ENCODE measurements around the gene PFKFB4.

The PFKFB4 gene

DNA sequence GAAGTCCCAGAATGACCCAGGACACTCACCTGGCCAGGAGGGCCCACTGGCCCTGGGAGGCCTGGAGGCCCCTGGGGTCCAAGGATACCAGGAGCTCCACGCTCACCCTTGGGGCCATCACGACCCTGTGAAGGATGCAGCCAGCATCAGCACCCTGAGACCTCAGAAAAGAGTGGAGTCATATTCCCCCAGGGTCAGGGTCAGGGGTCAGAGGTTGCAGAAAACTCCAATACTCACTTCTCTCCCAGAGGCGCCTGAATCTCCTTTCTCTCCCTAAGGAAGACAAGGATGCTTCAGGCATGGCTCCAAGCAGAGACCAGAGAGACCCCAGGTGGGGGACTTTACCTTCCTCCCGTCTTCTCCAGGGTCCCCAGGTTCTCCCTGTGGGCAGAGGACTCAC, 20.0 kb upstream of the PFKFB4 start:
- Histone ChIP-seq H3K4me2 (ENCODE audit: low read length) (no peak overlapping the region), H3K27me3 (ENCODE audit: insufficient read depth, low read length) (0 out of 2 replicates have a peak, but pooled peaks cover under 1% of the 10 kb centered on the region), H3F3A (ENCODE audit: insufficient read depth, low read length) (no peaks in the 10 kb centered on the region), H3K9ac (ENCODE audit: low read length) (no peak overlapping the region), H3K4me1 (ENCODE audit: insufficient read depth, low read length, severe bottlenecking) (no peaks in the 10 kb centered on the region), H3K79me2 (ENCODE audit: insufficient read depth, low read length) (no peaks in the 10 kb centered on the region), H3K9me2 (ENCODE audit: low read depth, low read length) (no peaks in the 10 kb centered on the region), H2AFZ (ENCODE audit: low read length) (no peak overlapping the region), H3K4me3 (ENCODE audit: low read depth, low read length, poor library complexity, severe bottlenecking) (no peak overlapping the region), H4K20me1 (ENCODE audit: insufficient read depth, low read length) (no peaks in the 10 kb centered on the region), H3K9me3 (ENCODE audit: low read length) (no peaks in the 10 kb centered on the region), H3K36me3 (ENCODE audit: insufficient read depth, low read length) (no peaks in the 10 kb centered on the region), H3K27ac (ENCODE audit: low read depth, low read length, poor library complexity, severe bottlenecking) (no peak overlapping the region)
- no peak for TF ChIP-seq EZH2 (IDR thresholded peaks at IDR 0.05; ENCODE audit: borderline replicate concordance, low read length)
- TF ChIP-seq, protein P1, sequence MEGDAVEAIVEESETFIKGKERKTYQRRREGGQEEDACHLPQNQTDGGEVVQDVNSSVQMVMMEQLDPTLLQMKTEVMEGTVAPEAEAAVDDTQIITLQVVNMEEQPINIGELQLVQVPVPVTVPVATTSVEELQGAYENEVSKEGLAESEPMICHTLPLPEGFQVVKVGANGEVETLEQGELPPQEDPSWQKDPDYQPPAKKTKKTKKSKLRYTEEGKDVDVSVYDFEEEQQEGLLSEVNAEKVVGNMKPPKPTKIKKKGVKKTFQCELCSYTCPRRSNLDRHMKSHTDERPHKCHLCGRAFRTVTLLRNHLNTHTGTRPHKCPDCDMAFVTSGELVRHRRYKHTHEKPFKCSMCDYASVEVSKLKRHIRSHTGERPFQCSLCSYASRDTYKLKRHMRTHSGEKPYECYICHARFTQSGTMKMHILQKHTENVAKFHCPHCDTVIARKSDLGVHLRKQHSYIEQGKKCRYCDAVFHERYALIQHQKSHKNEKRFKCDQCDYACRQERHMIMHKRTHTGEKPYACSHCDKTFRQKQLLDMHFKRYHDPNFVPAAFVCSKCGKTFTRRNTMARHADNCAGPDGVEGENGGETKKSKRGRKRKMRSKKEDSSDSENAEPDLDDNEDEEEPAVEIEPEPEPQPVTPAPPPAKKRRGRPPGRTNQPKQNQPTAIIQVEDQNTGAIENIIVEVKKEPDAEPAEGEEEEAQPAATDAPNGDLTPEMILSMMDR (IDR thresholded peaks at IDR 0.05; ENCODE audit: low read length), result no peak

DNA sequence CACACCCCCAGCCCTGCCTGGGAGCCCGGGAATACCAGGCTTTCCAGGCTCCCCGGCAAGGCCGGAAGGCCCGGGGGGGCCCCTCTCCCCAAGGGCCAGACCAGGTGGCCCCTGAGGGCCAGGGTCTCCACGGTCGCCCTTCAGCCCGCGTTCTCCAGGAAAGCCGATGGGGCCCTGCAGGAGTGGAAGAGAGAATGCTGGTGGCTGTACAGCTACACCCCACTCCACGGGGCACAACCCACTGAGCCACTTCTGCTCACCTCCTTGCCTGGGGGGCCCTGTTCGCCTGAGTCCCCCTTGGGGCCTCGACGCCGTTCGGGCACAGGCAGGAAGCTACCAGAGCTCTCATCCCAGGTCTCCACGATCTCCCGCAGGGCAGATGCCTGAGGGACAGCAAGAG, 18.8 kb upstream of the PFKFB4 start:
- no peak overlapping the region for H3K4me2 ChIP-seq (ENCODE audit: low read length)
- H3K9me2 ChIP-seq (ENCODE audit: low read depth, low read length), result no peaks in the 10 kb centered on the region
- TF ChIP-seq EZH2 (IDR thresholded peaks at IDR 0.05; ENCODE audit: borderline replicate concordance, low read length), result no peak
- TF ChIP-seq, protein P1 (IDR thresholded peaks at IDR 0.05; ENCODE audit: low read length), result no peak
- H4K20me1 ChIP-seq (ENCODE audit: insufficient read depth, low read length), result no peaks in the 10 kb centered on the region
- H3K27ac ChIP-seq (ENCODE audit: low read depth, low read length, poor library complexity, severe bottlenecking), result no peak overlapping the region
- no peaks in the 10 kb centered on the region for H3K36me3 ChIP-seq (ENCODE audit: insufficient read depth, low read length)
- H3K4me1 ChIP-seq (ENCODE audit: insufficient read depth, low read length, severe bottlenecking), result no peaks in the 10 kb centered on the region
- H2AFZ ChIP-seq (ENCODE audit: low read length), result no peak overlapping the region
- no peaks in the 10 kb centered on the region for H3K79me2 ChIP-seq (ENCODE audit: insufficient read depth, low read length)
- H3K9me3 ChIP-seq (ENCODE audit: low read length), result no peaks in the 10 kb centered on the region
- H3K9ac ChIP-seq (ENCODE audit: low read length), result no peak overlapping the region
- no peak overlapping the region for H3K4me3 ChIP-seq (ENCODE audit: low read depth, low read length, poor library complexity, severe bottlenecking)
- H3K27me3 ChIP-seq (ENCODE audit: insufficient read depth, low read length), result 0 out of 2 replicates have a peak, but pooled peaks cover 6% of the 10 kb centered on the region
- no peaks in the 10 kb centered on the region for H3F3A ChIP-seq (ENCODE audit: insufficient read depth, low read length)

DNA sequence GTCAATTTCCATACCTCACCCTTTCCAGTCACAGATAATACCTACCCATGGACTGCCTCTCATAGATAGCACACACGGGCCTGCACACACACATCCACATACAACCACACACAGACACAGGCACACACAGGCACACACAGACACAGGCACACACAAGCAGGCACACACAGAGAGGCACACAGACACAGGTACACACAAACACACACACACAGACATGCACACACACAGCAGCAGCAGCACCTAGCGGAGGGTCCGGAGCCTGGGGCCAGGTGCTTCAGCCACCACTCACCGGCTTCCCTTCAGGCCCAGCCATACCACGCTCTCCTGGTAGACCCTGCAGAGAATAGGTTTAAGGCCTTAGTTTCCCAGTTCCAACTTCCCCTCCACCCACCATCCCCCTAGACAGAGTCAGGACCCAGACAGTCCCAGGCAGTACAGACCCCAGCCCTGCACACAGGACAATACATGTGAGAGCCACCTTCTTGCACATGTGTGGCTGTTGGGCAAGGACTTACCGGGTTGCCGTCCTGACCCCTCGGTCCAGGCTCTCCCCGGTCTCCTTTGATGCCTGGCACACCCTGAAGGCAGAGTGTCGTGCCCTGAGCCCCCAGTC, 17.5 kb upstream of the PFKFB4 start:
- no peaks in the 10 kb centered on the region for H3F3A ChIP-seq (ENCODE audit: insufficient read depth, low read length)
- H3K27me3 ChIP-seq (ENCODE audit: insufficient read depth, low read length), result 0 out of 2 replicates have a peak, but pooled peaks cover 6% of the 10 kb centered on the region
- H3K79me2 ChIP-seq (ENCODE audit: insufficient read depth, low read length), result no peaks in the 10 kb centered on the region
- H2AFZ ChIP-seq (ENCODE audit: low read length), result no peak overlapping the region
- no peak overlapping the region for H3K27ac ChIP-seq (ENCODE audit: low read depth, low read length, poor library complexity, severe bottlenecking)
- H3K9me2 ChIP-seq (ENCODE audit: low read depth, low read length), result no peaks in the 10 kb centered on the region
- H3K4me3 ChIP-seq (ENCODE audit: low read depth, low read length, poor library complexity, severe bottlenecking), result no peak overlapping the region
- H3K36me3 ChIP-seq (ENCODE audit: insufficient read depth, low read length), result no peaks in the 10 kb centered on the region
- H4K20me1 ChIP-seq (ENCODE audit: insufficient read depth, low read length), result no peaks in the 10 kb centered on the region
- no peak for TF ChIP-seq EZH2 (IDR thresholded peaks at IDR 0.05; ENCODE audit: borderline replicate concordance, low read length)
- TF ChIP-seq, protein P1 (IDR thresholded peaks at IDR 0.05; ENCODE audit: low read length), result no peak
- H3K9me3 ChIP-seq (ENCODE audit: low read length), result no peaks in the 10 kb centered on the region
- H3K9ac ChIP-seq (ENCODE audit: low read length), result no peak overlapping the region
- H3K4me1 ChIP-seq (ENCODE audit: insufficient read depth, low read length, severe bottlenecking), result no peaks in the 10 kb centered on the region
- no peak overlapping the region for H3K4me2 ChIP-seq (ENCODE audit: low read length)

All from OCI-LY1 (cell line).